ENCODE results near the gene PLK5.
"Not testable (repeated sequence)": the region's sequence is repeated elsewhere in the genome, so short reads cannot be mapped to it uniquely, and the experiment has no call there.

Gene PLK5

GRCh38 chr19:1491114-1491848 is 32.6 kb upstream of the PLK5 start, which contains the start of gene REEP6:
TSS of gene REEP6 (plus strand) at chr19:1491181. CDS start at chr19:1491270, 89 bp downstream.
- DNase-seq = no peak

- DNase-seq = no peak
Measured at GRCh38 chr19:1491849-1492170, 32.1 kb upstream of the PLK5 start.

GRCh38 chr19:1492474-1493006 is 31.3 kb upstream of the PLK5 start:
- no peak for DNase-seq

GRCh38 chr19:1494115-1494815 is 29.6 kb upstream of the PLK5 start:
- no peak for DNase-seq

GRCh38 chr19:1495051-1495798 is 28.7 kb upstream of the PLK5 start:
- no peak for DNase-seq

GRCh38 chr19:1495799-1496713 is 27.8 kb upstream of the PLK5 start:
- no peak for DNase-seq

GRCh38 chr19:1496714-1497577 is 26.9 kb upstream of the PLK5 start:
- no peak for DNase-seq

GRCh38 chr19:1497578-1498235 is 26.2 kb upstream of the PLK5 start:
- no peak for DNase-seq

- DNase-seq = not testable (repeated sequence)
Measured at GRCh38 chr19:1499231-1499630, 24.6 kb upstream of the PLK5 start.

- DNase-seq = no peak
Measured at GRCh38 chr19:1501200-1501595, 22.7 kb upstream of the PLK5 start.

GRCh38 chr19:1502433-1503088 is 21.3 kb upstream of the PLK5 start:
- DNase-seq = no peak

- peak; percentile 77 for DNase-seq
Measured at GRCh38 chr19:1503089-1503924, 20.6 kb upstream of the PLK5 start.

GRCh38 chr19:1503925-1504773 is 19.7 kb upstream of the PLK5 start:
- DNase-seq = no peak

GRCh38 chr19:1505012-1505411 is 18.9 kb upstream of the PLK5 start:
- no peak for DNase-seq

- DNase-seq = no peak
Measured at GRCh38 chr19:1505991-1506881, 17.6 kb upstream of the PLK5 start.

GRCh38 chr19:1507192-1507660 is 16.7 kb upstream of the PLK5 start:
- no peak for DNase-seq

Measured in CD4-positive, alpha-beta T cell treated with Interleukin-6 for 4 hours (primary cell).